Liver (tissue), 9 donors: ENCODE data around the gene RASL10A. TPM values are rescaled to one million over a fixed set of nuclear protein-coding genes. Genes with fewer than 3 reads are reported as not detected.

Experiments used
- DNase-seq: peaks from one replicate; pipeline ENCODE4 v3.0.0-alpha.2; 2017; ENCODE audit warnings: low spot score
- H3K27ac ChIP-seq, 2 donors: one replicate each; pipeline ENCODE4 v1.7.0; 2013; ENCODE audit warnings: inconsistent platforms in 2 of 2, low read length in 2 of 2, control low read depth in 1 of 2, low read depth in 1 of 2, mild to moderate bottlenecking in 1 of 2
- H3K27me3 ChIP-seq, 4 donors: one replicate each; pipeline versions ENCODE4 v1.6.1 to v1.7.0; 2013; ENCODE audit warnings: low read length in 3 of 4, inconsistent platforms in 1 of 4, mild to moderate bottlenecking in 1 of 4, moderate library complexity in 1 of 4; ENCODE audit not compliant: control insufficient read depth in 4 of 4, insufficient read depth in 4 of 4
- H3K36me3 ChIP-seq, 4 donors: one replicate each; pipeline versions ENCODE4 v1.6.1 to v1.7.0; 2013; ENCODE audit warnings: low read length in 3 of 4, mild to moderate bottlenecking in 3 of 4, low read depth in 1 of 4, moderate library complexity in 1 of 4; ENCODE audit not compliant: control insufficient read depth in 4 of 4, insufficient read depth in 3 of 4
- H3K4me1 ChIP-seq, 4 donors: one replicate each; pipeline versions ENCODE4 v1.6.1 to v1.7.0; 2013; ENCODE audit warnings: low read length in 3 of 4, mild to moderate bottlenecking in 3 of 4, moderate library complexity in 1 of 4; ENCODE audit not compliant: control insufficient read depth in 4 of 4, insufficient read depth in 4 of 4
- H3K4me3 ChIP-seq, 3 donors: one replicate each; pipeline versions ENCODE4 v1.6.1 to v1.7.0; 2013; ENCODE audit warnings: low read length in 3 of 3, control low read depth in 1 of 3, low read depth in 1 of 3, mild to moderate bottlenecking in 1 of 3
- H3K9ac ChIP-seq, 2 donors: one replicate each; pipeline ENCODE4 v1.7.0; 2013; ENCODE audit warnings: low read length in 2 of 2, mild to moderate bottlenecking in 2 of 2, moderate library complexity in 2 of 2, control low read depth in 1 of 2, low read depth in 1 of 2
- H3K9me3 ChIP-seq, 4 donors: one replicate each; pipeline versions ENCODE4 v1.6.1 to v1.7.0; 2013; ENCODE audit warnings: low read length in 3 of 4; ENCODE audit not compliant: control insufficient read depth in 4 of 4
- ATF3 ChIP-seq: IDR thresholded peaks from 2 replicates; pipeline ENCODE4 v1.6.1; 2016; ENCODE audit warnings: antibody characterized with exemption
- CTCF ChIP-seq: fragments of 150-350 bp; IDR thresholded peaks from 2 replicates; pipeline ENCODE4 v1.5.1; 2017; ENCODE audit warnings: improper control_type of control experiment, low read depth, low read length; ENCODE audit not compliant: missing input control
- EGR1 ChIP-seq, 2 donors: IDR thresholded peaks; 2 replicates each; pipeline ENCODE4 v1.6.1; 2016 to 2018; ENCODE audit warnings: antibody characterized with exemption in 2 of 2, low read depth in 2 of 2
- FOXA2 ChIP-seq: IDR thresholded peaks from 2 replicates; pipeline ENCODE4 v1.6.1; 2016; ENCODE audit warnings: antibody characterized with exemption
- HNF4G ChIP-seq: IDR thresholded peaks from 2 replicates; pipeline ENCODE4 v1.6.1; 2016; ENCODE audit warnings: antibody characterized with exemption
- JUND ChIP-seq, 2 donors: IDR thresholded peaks; 2 replicates each; pipeline ENCODE4 v1.6.1; 2016; ENCODE audit warnings: antibody characterized with exemption in 2 of 2
- MAX ChIP-seq: IDR thresholded peaks from 2 replicates; pipeline ENCODE4 v1.6.1; 2016; ENCODE audit warnings: antibody characterized with exemption
- NR2F2 ChIP-seq: IDR thresholded peaks from 2 replicates; pipeline ENCODE4 v1.6.1; 2016; ENCODE audit warnings: antibody characterized with exemption
- RAD21 ChIP-seq, 2 donors: IDR thresholded peaks; 2 replicates each; pipeline ENCODE4 v1.6.1; 2016; ENCODE audit warnings: antibody characterized with exemption in 2 of 2, mild to moderate bottlenecking in 2 of 2
- RXRA ChIP-seq, 2 donors: IDR thresholded peaks; 2 replicates each; pipeline ENCODE4 v1.6.1; 2017 to 2018; ENCODE audit warnings: antibody characterized with exemption in 2 of 2, mild to moderate bottlenecking in 1 of 2
- TAF1 ChIP-seq: conservative IDR thresholded peaks from 2 replicates; pipeline ENCODE4 v1.6.1; 2016; ENCODE audit warnings: antibody characterized with exemption, mild to moderate bottlenecking
- YY1 ChIP-seq: IDR thresholded peaks from 2 replicates; pipeline ENCODE4 v1.6.1; 2016; ENCODE audit warnings: antibody characterized with exemption, mild to moderate bottlenecking
- ZBTB33 ChIP-seq: IDR thresholded peaks from 2 replicates; pipeline ENCODE4 v1.6.1; 2016; ENCODE audit warnings: antibody characterized with exemption
- WGBS: extraction: QIAGEN DNeasy Blood & Tissue Kit; methylation state at CpG from one replicate; pipeline ENCODE4 v1.1.7; 2013; 5-methylcytosine and 5-hydroxymethylcytosine counted together
- polyA plus RNA-seq, 2 donors: library from polyadenylated mRNA; stranded (reverse) in 1 of 2; unstranded in 1 of 2; fragments of 200-250 nt in 1 of 2; fragments of >200 nt in 1 of 2; fragmentation: Nextera tagmentation in 1 of 2; extraction: Ambion mirVana in 1 of 2; gene quantifications; one replicate each; pipeline versions ENCODE4 v1.2.1 to v1.2.3, GENCODE V29; 2013 to 2015
- total RNA-seq, 2 donors: library from RNA; depleted of rRNA; stranded (reverse); fragments of >200 nt; gene quantifications; one replicate each; pipeline ENCODE4 v1.2.3, GENCODE V29; 2014
- donor health status: healthy.
- donor health status: healthy.
- donor health status: healthy.
- donor health status: healthy.
- donor health status: healthy.

The RASL10A gene
- total and polyA plus RNA-seq, 4 donors = 0.10 to 0.79 (median 0.47) TPM

GRCh38 chr22:29265929-29266328 lies 49.6 kb downstream of the RASL10A start:
- H3K9ac ChIP-seq = no peak overlapping the region
- peaks cover 3 to 33% (median 25%) of the 10 kb centered on the region in 4 donors for H3K4me1 ChIP-seq
- no peak for DNase-seq
- no peak overlapping the region for H3K27ac ChIP-seq
- peaks cover 0 to 8% (median 1%) of the 10 kb centered on the region in 4 donors for H3K36me3 ChIP-seq
- TF ChIP-seq RXRA (IDR thresholded peaks at IDR 0.05) = no peak
- no peak for TF ChIP-seq CTCF
- TF ChIP-seq HNF4G = no peak
- no peak for TF ChIP-seq EGR1 (IDR thresholded peaks at IDR 0.05; ENCODE audit: low read depth in 2 of 2)
- no peak for TF ChIP-seq RAD21 (IDR thresholded peaks at IDR 0.05)
- no peaks in the 10 kb centered on the region for H3K27me3 ChIP-seq
- H3K9me3 ChIP-seq = no peaks in the 10 kb centered on the region
- H3K4me3 ChIP-seq = no peak overlapping the region
- WGBS = 77% methylated on average over 4 of the region's 4 CpGs

GRCh38 chr22:29265305-29265704 lies 50.2 kb downstream of the RASL10A start:
- WGBS = 96% methylated on average over 7 of the region's 7 CpGs
- no peaks in the 10 kb centered on the region for H3K27me3 ChIP-seq
- peaks cover 0 to 10% (median 1%) of the 10 kb centered on the region in 4 donors for H3K36me3 ChIP-seq
- no peak for TF ChIP-seq ZBTB33
- no peak for TF ChIP-seq TAF1
- TF ChIP-seq HNF4G = no peak
- no peak for TF ChIP-seq MAX
- no peak for TF ChIP-seq JUND (IDR thresholded peaks at IDR 0.05)
- TF ChIP-seq ATF3 = no peak
- TF ChIP-seq CTCF = no peak
- TF ChIP-seq EGR1 (IDR thresholded peaks at IDR 0.05; ENCODE audit: low read depth in 2 of 2) = no peak
- no peak for TF ChIP-seq RXRA (IDR thresholded peaks at IDR 0.05)
- TF ChIP-seq FOXA2 = no peak
- no peak for TF ChIP-seq NR2F2
- TF ChIP-seq YY1 = no peak
- H3K4me1 ChIP-seq = peaks cover 3 to 27% (median 19%) of the 10 kb centered on the region in 4 donors
- no peak overlapping the region for H3K4me3 ChIP-seq
- no peak for DNase-seq
- H3K9ac ChIP-seq = no peak overlapping the region
- H3K27ac ChIP-seq = no peak overlapping the region
- H3K9me3 ChIP-seq = no peaks in the 10 kb centered on the region
